Spleen (tissue), 11 donors: Measurements from ENCODE around the gene DHCR7. TPM values are rescaled to one million over a fixed set of nuclear protein-coding genes. Genes with fewer than 3 reads are reported as not detected.

Experiments
- DNase-seq: peaks from one replicate; pipeline ENCODE4 v3.0.0-alpha.2; 2020
- H3K27ac ChIP-seq, 8 donors: fragments of 200-600 bp; sonication (generic) in 7 of 8; 1 replicate in 4 of 8; 2 replicates in 4 of 8; pipeline versions ENCODE4 v1.5.0 to v1.8.0; 2016 to 2021; ENCODE audit warnings: inconsistent platforms in 4 of 8, mild to moderate bottlenecking in 4 of 8, moderate library complexity in 1 of 8
- H3K27me3 ChIP-seq, 7 donors: fragments of 200-600 bp; sonication (generic) in 6 of 7; replicated peaks in 1 of 7; 1 replicate in 4 of 7; 2 replicates in 3 of 7; pipeline versions ENCODE4 v1.5.0 to v1.8.0; 2016 to 2021; ENCODE audit warnings: inconsistent platforms in 3 of 7, mild to moderate bottlenecking in 1 of 7
- H3K36me3 ChIP-seq, 6 donors: fragments of 200-600 bp; sonication (generic) in 5 of 6; 1 replicate in 4 of 6; 2 replicates in 2 of 6; pipeline versions ENCODE4 v1.5.0 to v1.8.0; 2016 to 2021; ENCODE audit warnings: inconsistent platforms in 2 of 6
- H3K4me1 ChIP-seq, 6 donors: fragments of 200-600 bp; sonication (generic) in 5 of 6; 1 replicate in 3 of 6; 2 replicates in 3 of 6; pipeline versions ENCODE4 v1.5.0 to v1.8.0; 2016 to 2021; ENCODE audit warnings: inconsistent platforms in 3 of 6
- H3K4me3 ChIP-seq, 8 donors: fragments of 200-600 bp; sonication (generic) in 7 of 8; 1 replicate in 4 of 8; 2 replicates in 4 of 8; pipeline versions ENCODE4 v1.5.0 to v1.8.0; 2016 to 2021; ENCODE audit warnings: inconsistent platforms in 4 of 8, mild to moderate bottlenecking in 4 of 8, moderate library complexity in 2 of 8
- H3K9me3 ChIP-seq, 8 donors: fragments of 200-600 bp; sonication (generic) in 7 of 8; 1 replicate in 4 of 8; 2 replicates in 4 of 8; pipeline versions ENCODE4 v1.5.0 to v1.8.0; 2016 to 2021; ENCODE audit warnings: inconsistent platforms in 4 of 8
- POLR2A ChIP-seq, 3 donors: fragments of 450-650 bp; IDR thresholded peaks; one replicate each; pipeline ENCODE4 v1.5.1; 2017; ENCODE audit warnings: antibody characterized with exemption in 3 of 3, mild to moderate bottlenecking in 1 of 3
- POLR2AphosphoS5 ChIP-seq, 3 donors: sonication (generic); formaldehyde crosslinking; IDR thresholded peaks; one replicate each; pipeline ENCODE4 v1.5.1; 2017; ENCODE audit warnings: antibody characterized with exemption in 3 of 3
- WGBS, 5 donors: extraction: QIAGEN DNeasy Blood & Tissue Kit in 3 of 5; methylation state at CpG; one replicate each; pipeline versions ENCODE4 v1.1.5 to v1.1.7; 2013 to 2018; 5-methylcytosine and 5-hydroxymethylcytosine counted together
- intact Hi-C: fragments of 100-400 bp; cut with DNase I; formaldehyde crosslinking; loops from one replicate; pipeline ENCODE4 v1.15.0; 2023; ENCODE audit warnings: low total_unique reads
- polyA plus RNA-seq, 3 donors: library from polyadenylated mRNA; stranded (reverse); fragments of 200-250 nt; gene quantifications; one replicate each; pipeline ENCODE4 v1.2.1, GENCODE V29; 2013
- total RNA-seq, 7 donors: library from RNA; depleted of rRNA in 3 of 7; stranded (reverse); fragments of >200 nt in 3 of 7; fragmentation: NEBNext Ultra II Directional in 4 of 7; extraction: Animal tissue kit (Norgen Biotek cat#: 25700) in 4 of 7; gene quantifications; one replicate each; pipeline versions ENCODE4 v1.1.0 to v1.2.1, GENCODE V29; 2016 to 2021
- TF ChIP-seq, protein P1 (sequence below), 11 experiments: fragments of 200-600 bp in 7 of 11; fragments of 450-650 bp in 4 of 11; sonication (generic) in 4 of 11; IDR thresholded peaks in 8 of 11; conservative IDR thresholded peaks in 3 of 11; 1 replicate in 7 of 11; 2 replicates in 4 of 11; pipeline versions ENCODE4 v1.4.0 to v1.8.0; 2016 to 2021; ENCODE audit warnings: antibody characterized with exemption in 11 of 11, inconsistent platforms in 4 of 11, mild to moderate bottlenecking in 1 of 11
- donor health status: healthy with polysubstance abuse.
- donor health status: DM: no; HTN: no; CAD: no; lungs with moderate emphysema.
- donor health status: DM: no; HTN: no; CAD: no.
- donor health status: Bipolar disorder and iron deficiency.
- donor health status: healthy.
- donor health status: DM: no; HTN: no; CAD: no.
- donor health status: DM: yes; HTN: yes; CAD: no.

DHCR7 gene
- total and polyA plus RNA-seq, 10 donors: 3.6 to 26.4 (median 14.3) TPM

DNA sequence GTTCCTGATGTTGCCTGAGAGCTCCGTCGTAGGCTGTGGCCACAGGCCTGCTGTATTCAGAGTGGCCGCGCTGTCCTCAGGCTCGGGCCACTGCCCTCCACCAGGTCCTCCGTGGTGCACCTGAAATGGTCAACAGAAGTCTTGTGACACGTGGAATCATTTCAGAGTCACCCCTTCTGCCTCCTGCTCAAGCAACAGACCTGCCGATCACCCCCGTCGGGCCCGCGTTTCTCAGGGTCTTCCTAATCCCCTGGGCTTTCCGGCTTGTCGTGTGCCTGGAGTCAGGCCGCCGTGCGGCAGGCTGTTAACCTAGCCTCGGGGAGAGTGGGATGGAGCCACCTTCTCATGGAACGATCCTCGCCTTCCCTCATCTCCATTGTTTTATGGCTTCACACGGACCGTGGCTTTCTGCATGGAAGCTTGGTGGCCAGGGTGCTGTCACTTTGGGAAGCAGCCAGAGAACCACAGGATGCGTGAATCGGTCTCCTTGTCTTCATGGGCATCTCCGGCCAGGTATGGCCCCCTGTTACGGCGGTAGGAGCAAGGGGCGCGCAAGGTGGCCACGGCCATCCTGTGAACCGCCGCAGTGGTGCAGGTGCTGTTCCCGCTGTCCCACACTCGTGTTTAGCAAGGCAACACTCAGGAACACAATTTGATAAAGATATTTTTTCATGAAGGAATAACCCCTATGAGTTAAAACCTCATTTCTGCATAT lies 28.9 kb upstream of the DHCR7 start:
- peaks cover 0 to 17% (median 7%) of the 10 kb centered on the region in 6 donors for H3K4me1 ChIP-seq
- H3K36me3 ChIP-seq: peaks cover 3 to 100% (median 96%) of the 10 kb centered on the region in 6 donors
- TF ChIP-seq POLR2AphosphoS5 (IDR thresholded peaks at IDR 0.05) (no peak), POLR2A (IDR thresholded peaks at IDR 0.05) (no peak)
- TF ChIP-seq, protein P1, sequence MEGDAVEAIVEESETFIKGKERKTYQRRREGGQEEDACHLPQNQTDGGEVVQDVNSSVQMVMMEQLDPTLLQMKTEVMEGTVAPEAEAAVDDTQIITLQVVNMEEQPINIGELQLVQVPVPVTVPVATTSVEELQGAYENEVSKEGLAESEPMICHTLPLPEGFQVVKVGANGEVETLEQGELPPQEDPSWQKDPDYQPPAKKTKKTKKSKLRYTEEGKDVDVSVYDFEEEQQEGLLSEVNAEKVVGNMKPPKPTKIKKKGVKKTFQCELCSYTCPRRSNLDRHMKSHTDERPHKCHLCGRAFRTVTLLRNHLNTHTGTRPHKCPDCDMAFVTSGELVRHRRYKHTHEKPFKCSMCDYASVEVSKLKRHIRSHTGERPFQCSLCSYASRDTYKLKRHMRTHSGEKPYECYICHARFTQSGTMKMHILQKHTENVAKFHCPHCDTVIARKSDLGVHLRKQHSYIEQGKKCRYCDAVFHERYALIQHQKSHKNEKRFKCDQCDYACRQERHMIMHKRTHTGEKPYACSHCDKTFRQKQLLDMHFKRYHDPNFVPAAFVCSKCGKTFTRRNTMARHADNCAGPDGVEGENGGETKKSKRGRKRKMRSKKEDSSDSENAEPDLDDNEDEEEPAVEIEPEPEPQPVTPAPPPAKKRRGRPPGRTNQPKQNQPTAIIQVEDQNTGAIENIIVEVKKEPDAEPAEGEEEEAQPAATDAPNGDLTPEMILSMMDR (IDR thresholded peaks at IDR 0.05 in 8 of 11, conservative IDR thresholded peaks at IDR 0.05 in 3 of 11): no peak
- H3K4me3 ChIP-seq: no peak overlapping the region
- H3K27me3 ChIP-seq: no peaks in the 10 kb centered on the region
- intact Hi-C loops: no loop called here
- 92 to 99% (median 94%) methylated on average over 21 to 34 of the region's 34 CpGs for WGBS, 5 donors
- DNase-seq: peak; percentile 60
- no peaks in the 10 kb centered on the region for H3K9me3 ChIP-seq
- H3K27ac ChIP-seq: no peak overlapping the region

DNA sequence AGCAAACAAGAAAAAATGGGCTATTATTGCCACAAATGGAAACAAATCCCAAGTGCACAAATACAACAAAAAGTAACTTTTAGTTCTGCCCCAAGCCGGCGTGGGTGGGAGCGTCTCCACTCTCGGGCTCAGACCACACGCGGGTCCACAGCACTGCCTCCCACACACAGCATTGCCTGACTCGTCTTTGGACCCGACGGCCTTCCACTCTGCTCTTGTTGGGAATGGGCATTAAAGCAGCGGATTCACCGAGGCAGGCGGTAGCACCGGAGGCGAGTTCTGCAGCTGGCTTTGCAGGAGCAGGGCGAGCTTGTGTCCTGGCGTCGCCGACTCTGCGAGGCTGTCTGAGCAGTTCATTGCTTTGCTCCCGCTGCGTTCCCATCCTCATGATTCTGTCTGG lies 27.8 kb upstream of the DHCR7 start:
- Histone ChIP-seq H3K27me3 (no peaks in the 10 kb centered on the region), H3K4me1 (peaks cover 0 to 17% (median 7%) of the 10 kb centered on the region in 6 donors), H3K36me3 (peaks cover 3 to 100% (median 93%) of the 10 kb centered on the region in 6 donors), H3K27ac (no peak overlapping the region), H3K4me3 (no peak overlapping the region), H3K9me3 (no peaks in the 10 kb centered on the region)
- DNase-seq: peak; percentile 55
- intact Hi-C loops: no loop called here
- TF ChIP-seq POLR2AphosphoS5 (IDR thresholded peaks at IDR 0.05) (no peak), POLR2A (IDR thresholded peaks at IDR 0.05) (no peak)
- TF ChIP-seq, protein P1 (IDR thresholded peaks at IDR 0.05 in 8 of 11, conservative IDR thresholded peaks at IDR 0.05 in 3 of 11): no peak
- WGBS, 5 donors: 94 to 97% (median 96%) methylated on average over 18 to 21 of the region's 21 CpGs

DNA sequence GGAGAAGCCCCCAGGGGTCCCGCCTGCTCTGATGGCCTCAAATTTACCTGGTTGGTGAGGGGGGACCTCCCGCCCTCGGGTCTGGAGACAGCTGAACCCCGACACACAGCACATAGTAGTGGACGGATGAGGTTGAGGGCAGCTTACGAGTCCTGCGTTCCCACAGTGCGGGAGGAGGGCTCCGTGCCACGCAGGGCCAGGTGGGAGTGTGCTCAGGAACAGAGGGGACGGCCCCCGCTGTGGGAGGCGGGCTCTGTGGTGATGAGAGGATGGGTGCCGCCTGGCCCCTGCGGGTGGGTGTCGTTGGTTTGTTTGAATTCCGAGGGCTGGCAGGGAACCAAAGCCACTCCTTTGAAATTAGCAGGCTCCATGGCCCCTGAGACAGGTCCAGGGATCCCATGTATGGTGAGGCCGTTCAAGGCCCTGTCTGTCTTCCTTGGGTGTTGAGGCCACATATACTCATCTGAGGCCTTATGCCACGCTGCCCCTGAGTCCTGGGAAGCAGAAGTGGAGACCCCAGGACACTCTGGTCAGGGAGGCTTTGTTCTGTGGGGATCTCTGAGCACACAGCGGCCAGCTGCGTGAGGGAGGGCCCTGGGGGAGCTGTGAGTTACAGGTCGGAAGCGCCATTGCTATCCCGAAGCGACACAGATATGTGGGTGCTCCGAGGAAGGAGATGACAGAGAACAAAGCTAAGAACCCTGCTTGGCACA lies 26.7 kb upstream of the DHCR7 start:
- intact Hi-C loops: no loop called here
- no peaks in the 10 kb centered on the region for H3K27me3 ChIP-seq
- no peak overlapping the region for H3K27ac ChIP-seq
- H3K4me1 ChIP-seq: peaks cover 0 to 17% (median 7%) of the 10 kb centered on the region in 6 donors
- TF ChIP-seq POLR2AphosphoS5 (IDR thresholded peaks at IDR 0.05) (peak in 1 of 3 donors; percentile 17), POLR2A (IDR thresholded peaks at IDR 0.05) (no peak)
- TF ChIP-seq, protein P1 (IDR thresholded peaks at IDR 0.05 in 8 of 11, conservative IDR thresholded peaks at IDR 0.05 in 3 of 11): no peak
- H3K4me3 ChIP-seq: no peak overlapping the region
- DNase-seq: peak; percentile 44
- H3K9me3 ChIP-seq: no peaks in the 10 kb centered on the region
- peaks cover 3 to 100% (median 82%) of the 10 kb centered on the region in 6 donors for H3K36me3 ChIP-seq
- 93 to 98% (median 95%) methylated on average over 18 to 26 of the region's 26 CpGs for WGBS, 5 donors
